Stimulated activated CD4-positive, alpha-beta T cell treated with anti-CD3 and anti-CD28 coated beads, Interleukin-15, amount 100 ng/mL, for 1 hour (primary cell): ENCODE data around the gene IMP3.
"Not testable (repeated sequence)": the region's sequence is repeated elsewhere in the genome, so short reads cannot be mapped to it uniquely, and the experiment has no call there.

Experiments used
- DNase-seq, 2 donors: peaks; one replicate each; pipeline ENCODE4 v3.0.0-alpha.2; 2020; ENCODE audit warnings: low read depth in 1 of 2, low spot score in 1 of 2

Gene IMP3

GRCh38 chr15:75639709-75640482 lies at the start of gene IMP3:
Gene IMP3, minus strand, starts transcription at chr15:75640224. Its CDS starts 56 bp downstream, at chr15:75640168.
- DNase-seq = peak; percentile 81 to 85

GRCh38 chr15:75689429-75689828 lies 49.4 kb upstream of the IMP3 start:
- DNase-seq = not testable (repeated sequence)

- DNase-seq = no peak
Observed at GRCh38 chr15:75688831-75689230, 48.8 kb upstream of the IMP3 start.

- DNase-seq = no peak
Observed at GRCh38 chr15:75688278-75688557, 48.2 kb upstream of the IMP3 start.

- DNase-seq = no peak
Observed at GRCh38 chr15:75687486-75688277, 47.7 kb upstream of the IMP3 start.

- peak; percentile 50 to 72 for DNase-seq
Observed at GRCh38 chr15:75686212-75686642, 46.2 kb upstream of the IMP3 start.

- no peak for DNase-seq
Observed at GRCh38 chr15:75685195-75685594, 45.2 kb upstream of the IMP3 start.

- no peak for DNase-seq
Observed at GRCh38 chr15:75684648-75685047, 44.6 kb upstream of the IMP3 start.

- peak; percentile 31 to 62 for DNase-seq
Observed at GRCh38 chr15:75683646-75684312, 43.8 kb upstream of the IMP3 start.

GRCh38 chr15:75682181-75683135 lies 42.4 kb upstream of the IMP3 start:
- no peak for DNase-seq

- no peak for DNase-seq
Observed at GRCh38 chr15:75680007-75680789, 40.2 kb upstream of the IMP3 start.

- DNase-seq = not testable (repeated sequence)
Observed at GRCh38 chr15:75678324-75678690, 38.3 kb upstream of the IMP3 start.

GRCh38 chr15:75677465-75678323 lies 37.7 kb upstream of the IMP3 start:
- DNase-seq = no peak

GRCh38 chr15:75676688-75677464 lies 36.9 kb upstream of the IMP3 start:
- DNase-seq = no peak

- DNase-seq = no peak
Observed at GRCh38 chr15:75675579-75676404, 35.8 kb upstream of the IMP3 start.

GRCh38 chr15:75674366-75674765 lies 34.3 kb upstream of the IMP3 start:
- DNase-seq = no peak

- DNase-seq = no peak
Observed at GRCh38 chr15:75673426-75674235, 33.6 kb upstream of the IMP3 start.
